Upper lobe of left lung (tissue), 6 donors: ENCODE data around the gene COLEC11. TPM values are rescaled to one million over a fixed set of nuclear protein-coding genes. Genes with fewer than 3 reads are reported as not detected.
"Not testable (repeated sequence)": the region's sequence is repeated elsewhere in the genome, so short reads cannot be mapped to it uniquely, and the experiment has no call there.

ENCODE experiments used
- ATAC-seq, 2 donors: fragments of 200-7000 bp; cut with Tn5 transposase; one replicate each; pipeline ENCODE4 v1.9.1; 2022; ENCODE audit warnings: mild to moderate bottlenecking in 2 of 2, moderate library complexity in 2 of 2; ENCODE audit not compliant: low FRiP score in 2 of 2
- DNase-seq, 2 donors: peaks; one replicate each; pipeline ENCODE4 v3.0.0-alpha.2; 2019 to 2020
- H3K27ac ChIP-seq, 4 donors: fragments of 200-600 bp; sonication (generic); one replicate each; pipeline ENCODE4 v1.5.1; 2016 to 2019
- H3K27me3 ChIP-seq, 4 donors: fragments of 200-600 bp; sonication (generic); one replicate each; pipeline ENCODE4 v1.5.1; 2017 to 2019
- H3K36me3 ChIP-seq, 4 donors: fragments of 200-600 bp; sonication (generic); one replicate each; pipeline ENCODE4 v1.5.1; 2016 to 2019
- H3K4me1 ChIP-seq, 4 donors: fragments of 200-600 bp; sonication (generic); one replicate each; pipeline ENCODE4 v1.5.1; 2018 to 2019
- H3K4me3 ChIP-seq, 4 donors: fragments of 200-600 bp; sonication (generic); one replicate each; pipeline ENCODE4 v1.5.1; 2017 to 2019; ENCODE audit warnings: mild to moderate bottlenecking in 2 of 4, moderate library complexity in 1 of 4
- H3K9me3 ChIP-seq, 4 donors: fragments of 200-600 bp; sonication (generic); one replicate each; pipeline ENCODE4 v1.5.1; 2018 to 2019
- EP300 ChIP-seq, 4 donors: sonication (generic); formaldehyde crosslinking; IDR thresholded peaks; one replicate each; pipeline ENCODE4 v1.5.1; 2017; ENCODE audit warnings: antibody characterized with exemption in 4 of 4, control low read depth in 2 of 4
- POLR2A ChIP-seq, 4 donors: fragments of 450-650 bp; IDR thresholded peaks; one replicate each; pipeline ENCODE4 v1.5.1; 2016 to 2017; ENCODE audit warnings: antibody characterized with exemption in 4 of 4, mild to moderate bottlenecking in 2 of 4
- POLR2AphosphoS5 ChIP-seq, 2 donors: sonication (generic); formaldehyde crosslinking; IDR thresholded peaks; one replicate each; pipeline ENCODE4 v1.5.1; 2017; ENCODE audit warnings: antibody characterized with exemption in 2 of 2
- WGBS, 2 donors: methylation state at CpG; one replicate each; pipeline ENCODE4 v1.1.5; 2017 to 2018; 5-methylcytosine and 5-hydroxymethylcytosine counted together
- total RNA-seq, 6 donors: library from RNA; depleted of rRNA in 4 of 6; stranded (reverse); fragments of >200 nt in 4 of 6; gene quantifications; one replicate each; pipeline versions ENCODE4 v1.1.0 to v1.2.1, GENCODE V29; 2016 to 2021
- TF ChIP-seq, protein P1 (sequence below), 6 experiments: fragments of 450-650 bp in 4 of 6; fragments of 200-600 bp in 2 of 6; sonication (generic) in 2 of 6; IDR thresholded peaks; one replicate each; pipeline ENCODE4 v1.5.1; 2016 to 2019; ENCODE audit warnings: antibody characterized with exemption in 6 of 6
- donor health status: DM: no; HTN: no; CAD: no; lungs with moderate emphysema.
- donor health status: DM: no; HTN: yes; CAD: no; lungs with severe emphysema.

Gene COLEC11
- total RNA-seq, 6 donors from 2014 or later, result 0.79 to 2.3 (median 1.3) TPM; not detected in 1

DNA sequence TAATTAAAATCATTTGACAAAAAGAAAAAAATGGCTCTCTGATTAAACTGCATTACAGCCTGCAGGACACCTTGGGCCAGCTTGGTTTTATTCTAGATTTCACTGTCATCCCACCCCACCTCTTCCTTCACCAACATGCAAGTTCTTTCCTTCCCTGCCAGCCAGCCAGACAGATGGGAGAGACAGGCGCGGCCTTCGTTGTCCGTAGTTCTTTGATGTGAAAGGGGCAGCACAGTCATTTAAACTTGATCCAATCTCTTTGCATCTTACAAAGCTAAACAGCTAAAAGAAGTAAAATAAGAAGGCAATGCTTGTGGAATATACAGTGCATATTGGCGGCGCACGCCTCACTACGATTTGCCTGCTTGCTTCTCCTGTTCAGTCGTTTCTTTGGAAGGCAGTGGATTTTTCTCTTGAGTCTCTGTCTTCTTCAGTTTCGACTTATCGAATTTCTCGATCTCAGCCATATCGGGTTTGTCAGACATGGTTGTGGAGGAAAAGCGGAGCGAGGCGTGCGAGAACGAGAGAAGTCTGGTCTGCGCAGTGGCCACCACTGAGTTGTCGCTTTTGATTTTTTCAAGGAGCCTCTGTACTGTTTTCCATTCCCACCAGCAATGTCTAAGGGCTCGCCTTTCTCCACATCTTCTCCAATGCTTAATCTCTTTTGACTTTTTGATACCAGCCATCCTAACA, 22.4 kb downstream of the COLEC11 start:
- Histone ChIP-seq H3K27ac (no peak overlapping the region), H3K36me3 (no peaks in the 10 kb centered on the region), H3K4me1 (no peaks in the 10 kb centered on the region), H3K27me3 (no peaks in the 10 kb centered on the region), H3K9me3 (peaks cover 0 to 6% (median 0%) of the 10 kb centered on the region in 4 donors), H3K4me3 (no peak overlapping the region)
- ATAC-seq, result no peak
- DNase-seq, result no peak
- TF ChIP-seq, protein P1, sequence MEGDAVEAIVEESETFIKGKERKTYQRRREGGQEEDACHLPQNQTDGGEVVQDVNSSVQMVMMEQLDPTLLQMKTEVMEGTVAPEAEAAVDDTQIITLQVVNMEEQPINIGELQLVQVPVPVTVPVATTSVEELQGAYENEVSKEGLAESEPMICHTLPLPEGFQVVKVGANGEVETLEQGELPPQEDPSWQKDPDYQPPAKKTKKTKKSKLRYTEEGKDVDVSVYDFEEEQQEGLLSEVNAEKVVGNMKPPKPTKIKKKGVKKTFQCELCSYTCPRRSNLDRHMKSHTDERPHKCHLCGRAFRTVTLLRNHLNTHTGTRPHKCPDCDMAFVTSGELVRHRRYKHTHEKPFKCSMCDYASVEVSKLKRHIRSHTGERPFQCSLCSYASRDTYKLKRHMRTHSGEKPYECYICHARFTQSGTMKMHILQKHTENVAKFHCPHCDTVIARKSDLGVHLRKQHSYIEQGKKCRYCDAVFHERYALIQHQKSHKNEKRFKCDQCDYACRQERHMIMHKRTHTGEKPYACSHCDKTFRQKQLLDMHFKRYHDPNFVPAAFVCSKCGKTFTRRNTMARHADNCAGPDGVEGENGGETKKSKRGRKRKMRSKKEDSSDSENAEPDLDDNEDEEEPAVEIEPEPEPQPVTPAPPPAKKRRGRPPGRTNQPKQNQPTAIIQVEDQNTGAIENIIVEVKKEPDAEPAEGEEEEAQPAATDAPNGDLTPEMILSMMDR (IDR thresholded peaks at IDR 0.05), result no peak
- no peak for TF ChIP-seq POLR2A (IDR thresholded peaks at IDR 0.05)
- WGBS, 2 donors, result 96 to 98% methylated on average over 21 of the region's 21 CpGs

DNA sequence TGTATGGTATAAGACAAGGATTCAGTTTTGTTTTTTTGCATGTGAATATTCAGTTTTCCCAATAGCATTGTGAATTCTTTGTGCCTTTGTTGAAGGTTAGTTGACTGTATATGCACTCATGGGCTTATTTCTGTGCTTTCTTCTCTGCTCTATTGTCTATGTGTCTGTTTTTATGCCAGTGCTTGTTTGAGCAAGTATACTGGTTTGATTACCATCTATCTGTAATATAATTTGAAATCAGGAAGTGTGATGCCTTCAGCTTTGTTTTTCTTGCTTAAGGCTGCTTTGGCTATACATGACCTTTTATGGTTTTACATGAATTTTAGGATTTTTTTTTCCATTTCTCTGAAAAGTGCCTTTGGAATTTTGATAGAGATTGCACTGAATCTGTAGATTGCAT, 23.5 kb downstream of the COLEC11 start:
- Histone ChIP-seq H3K9me3 (peaks cover 0 to 6% (median 0%) of the 10 kb centered on the region in 4 donors), H3K36me3 (no peaks in the 10 kb centered on the region), H3K27me3 (no peaks in the 10 kb centered on the region), H3K27ac (no peak overlapping the region), H3K4me3 (no peak overlapping the region), H3K4me1 (no peaks in the 10 kb centered on the region)
- DNase-seq, result no peak
- TF ChIP-seq POLR2A (IDR thresholded peaks at IDR 0.05) (no peak), POLR2AphosphoS5 (IDR thresholded peaks at IDR 0.05) (no peak), EP300 (IDR thresholded peaks at IDR 0.05) (no peak)
- TF ChIP-seq, protein P1 (IDR thresholded peaks at IDR 0.05), result no peak
- no peak for ATAC-seq

DNA sequence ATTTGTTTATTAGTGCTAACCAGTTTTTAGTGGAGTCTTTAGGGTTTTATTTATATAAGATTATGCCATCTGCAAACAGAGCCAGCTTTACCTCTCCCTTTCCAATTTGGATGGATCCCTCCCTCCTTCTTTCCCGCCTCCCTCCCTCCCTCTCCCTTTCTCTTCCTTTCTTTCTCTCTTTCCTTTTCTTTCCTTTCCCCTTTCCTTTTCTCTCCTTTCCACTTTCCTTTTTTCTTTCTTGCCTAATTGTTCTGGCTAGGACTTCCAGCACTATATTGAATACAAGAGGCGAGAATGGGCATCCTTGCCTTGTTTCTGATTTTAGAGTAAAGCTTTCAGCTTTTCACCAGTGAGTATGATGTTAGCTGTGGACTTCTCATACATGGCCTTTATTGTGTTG, 24.1 kb downstream of the COLEC11 start:
- H3K4me3 ChIP-seq, result no peak overlapping the region
- no peaks in the 10 kb centered on the region for H3K27me3 ChIP-seq
- 86 to 91% methylated on average over 2 of the region's 2 CpGs for WGBS, 2 donors
- no peak for DNase-seq
- ATAC-seq, result no peak
- H3K27ac ChIP-seq, result no peak overlapping the region
- H3K4me1 ChIP-seq, result no peaks in the 10 kb centered on the region
- peaks cover 0 to 6% (median 0%) of the 10 kb centered on the region in 4 donors for H3K9me3 ChIP-seq
- H3K36me3 ChIP-seq, result no peaks in the 10 kb centered on the region
- TF ChIP-seq, protein P1 (IDR thresholded peaks at IDR 0.05), result no peak
- TF ChIP-seq EP300 (IDR thresholded peaks at IDR 0.05) (no peak), POLR2AphosphoS5 (IDR thresholded peaks at IDR 0.05) (no peak), POLR2A (IDR thresholded peaks at IDR 0.05) (no peak)

DNA sequence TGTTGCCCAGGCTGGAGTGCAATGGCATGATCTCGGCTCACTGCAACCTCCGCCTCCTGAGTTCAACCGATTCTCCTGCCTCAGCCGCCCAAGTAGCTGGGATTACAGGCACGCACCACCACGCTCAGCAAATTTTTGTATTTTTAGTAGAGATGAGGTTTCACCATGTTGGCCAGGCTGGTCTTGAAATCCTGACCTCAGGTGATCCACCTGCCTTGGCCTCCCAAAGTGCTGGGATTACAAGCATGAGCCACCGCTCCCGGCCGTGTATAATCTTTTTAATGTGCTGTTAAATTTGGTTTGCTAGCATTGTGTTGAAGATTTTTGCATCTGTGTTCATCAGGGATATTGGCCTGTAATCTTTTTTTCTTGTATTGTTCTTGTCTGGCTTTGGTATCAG, 24.7 kb downstream of the COLEC11 start:
- not testable (repeated sequence) for H3K4me1 ChIP-seq, H3K36me3 ChIP-seq, ATAC-seq, H3K27ac ChIP-seq, DNase-seq, H3K27me3 ChIP-seq, H3K4me3 ChIP-seq, H3K9me3 ChIP-seq
- 90 to 97% methylated on average over 9 of the region's 9 CpGs for WGBS, 2 donors

DNA sequence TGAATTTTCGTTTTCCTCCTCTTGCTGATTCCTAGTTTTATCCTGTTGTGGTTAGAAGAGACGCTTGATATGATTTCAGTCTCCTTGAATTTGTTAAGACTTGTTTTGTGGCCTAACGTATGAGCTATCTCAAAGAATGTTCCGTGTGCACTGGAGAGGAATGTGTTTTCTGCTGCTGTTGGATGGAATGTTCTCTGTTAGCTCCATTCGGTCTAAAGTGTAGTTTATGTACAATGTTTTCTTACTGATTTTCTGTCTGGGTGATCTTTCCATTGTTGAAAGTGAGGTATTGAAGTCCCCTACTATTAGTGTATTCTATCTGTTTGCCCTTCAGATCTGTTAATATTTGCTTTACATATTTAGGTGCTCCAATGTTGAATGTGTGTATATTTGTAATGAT, 25.9 kb downstream of the COLEC11 start:
- no peaks in the 10 kb centered on the region for H3K27me3 ChIP-seq
- H3K9me3 ChIP-seq, result peaks cover 0 to under 1% (median 0%) of the 10 kb centered on the region in 4 donors
- no peak overlapping the region for H3K27ac ChIP-seq
- H3K4me1 ChIP-seq, result peaks cover 0 to under 1% (median 0%) of the 10 kb centered on the region in 4 donors
- ATAC-seq (no peak), DNase-seq (no peak)
- WGBS, 2 donors, result 72 to 80% methylated on average over 5 of the region's 5 CpGs
- no peaks in the 10 kb centered on the region for H3K36me3 ChIP-seq
- no peak overlapping the region for H3K4me3 ChIP-seq
- TF ChIP-seq EP300 (IDR thresholded peaks at IDR 0.05) (no peak), POLR2A (IDR thresholded peaks at IDR 0.05) (no peak), POLR2AphosphoS5 (IDR thresholded peaks at IDR 0.05) (no peak)
- TF ChIP-seq, protein P1 (IDR thresholded peaks at IDR 0.05), result no peak
